Measurements from ENCODE around the gene PSMD11. TPM values are rescaled to one million over a fixed set of nuclear protein-coding genes. Genes with fewer than 3 reads are reported as not detected.

The PSMD11 gene
- total and polyA plus RNA-seq, 2 of the 8 experiments (the other 6 are each of a cell fraction or from before 2014, with no cell fraction given) = 68.4 to 171 TPM

GRCh38 chr17:32482568-32483320 is 38.4 kb downstream of the PSMD11 start (continued):
- TF ChIP-seq RAD21 (IDR thresholded peaks at IDR 0.05 in 1 of 2, conservative IDR thresholded peaks at IDR 0.05 in 1 of 2; ENCODE audit: low read depth in 2 of 2, low read length in 2 of 2) = no peak
- TF ChIP-seq KDM4A (IDR thresholded peaks at IDR 0.05; ENCODE audit: low read depth, low read length, severe bottlenecking) = no peak
- TF ChIP-seq SIN3A (conservative IDR thresholded peaks at IDR 0.05 in 1 of 2, IDR thresholded peaks at IDR 0.05 in 1 of 2; ENCODE audit: low read depth in 1 of 2, low read length in 2 of 2) = no peak
- no peak for TF ChIP-seq TBP (IDR thresholded peaks at IDR 0.05; ENCODE audit: low read depth, low read length)
- no peak for TF ChIP-seq FOSL1 (IDR thresholded peaks at IDR 0.05; ENCODE audit: insufficient read depth, low read depth, low read length)
